ENCODE measurements around the gene GPX1. TPM values are rescaled to one million over a fixed set of nuclear protein-coding genes. Genes with fewer than 3 reads are reported as not detected.
A peak's percentile ranks its signal among the peaks of the same experiment; 100 is the strongest.

The GPX1 gene
- total and polyA plus RNA-seq, 10 of the 15 experiments (the other 5 are each of a cell fraction or from before 2014, with no cell fraction given), result 32.0 to 1,121 (median 400) TPM

GRCh38 chr3:49343163-49343562 is 15.0 kb downstream of the GPX1 start:
- no peak overlapping the region for H3K9ac ChIP-seq (ENCODE audit: control insufficient read depth, insufficient read depth, low read length)
- peaks cover 30% of the 10 kb centered on the region for H3K79me2 ChIP-seq (ENCODE audit: control insufficient read depth, insufficient read depth, low read length)
- no peak for FAIRE-seq
- H4K20me1 ChIP-seq (ENCODE audit: control insufficient read depth, insufficient read depth), result no peaks in the 10 kb centered on the region
- H3K9me3 ChIP-seq (replicated peaks; ENCODE audit: control insufficient read depth, insufficient read depth, low read length), result no peaks in the 10 kb centered on the region
- H3K27me3 ChIP-seq (replicated peaks in 1 of 2; ENCODE audit: control insufficient read depth in 2 of 2, insufficient read depth in 2 of 2, low read length in 1 of 2), result no peaks in the 10 kb centered on the region
- DNase-seq (ENCODE audit: low read depth, low spot score), result no peak
- BruUV-seq (replicated peaks), result no TSS peak
- no peak overlapping the region for H3K4me3 ChIP-seq
- intact Hi-C loops (cut with micrococcal nuclease; ENCODE audit: unreplicated experiment) (loop anchor here (10.0 kb wide), 1 partner anchor 318 kb away; the partner anchor contains the start of genes IMPDH2 and NDUFAF3), in situ Hi-C loops (cut with MboI) (no loop called here)
- TF ChIP-seq ATF3 (IDR thresholded peaks at IDR 0.05; ENCODE audit: borderline replicate concordance, extremely low read depth, low read depth, low read length) (no peak), MEF2A (IDR thresholded peaks at IDR 0.05; ENCODE audit: insufficient read depth, low read depth, low read length) (peak; percentile 44; the same call in 1 of the 2 replicates), ZNF384 (IDR thresholded peaks at IDR 0.05; ENCODE audit: borderline replicate concordance, low read depth, low read length) (peak; percentile 64; the same call in 1 of the 2 replicates), NBN (IDR thresholded peaks at IDR 0.05) (peak; percentile 66), SRF (IDR thresholded peaks at IDR 0.05; ENCODE audit: low read depth in 2 of 2, low read length in 2 of 2) (peak in 1 of 2 experiments; percentile 72; a peak in 1 of 4 replicates), RUNX3 (IDR thresholded peaks at IDR 0.05; ENCODE audit: low read length) (0 out of 2 replicates have a peak, but pooled peaks have one; percentile 16)
- ChIA-PET SMC1A (ENCODE audit: uncharacterized antibody, unreplicated experiment) (interaction anchor here (0.6 to 2.9 kb wide), 10 partner anchors 14 to 1117 kb away, joined by 3 to 12 read pairs (median 4); no protein-coding TSS in a partner anchor), POLR2A (interaction anchor here (0.6 to 4.2 kb wide), 10 partner anchors 9 to 249 kb away, joined by 3 to 27 read pairs (median 4); partner anchors contain the start of genes GPX1, NICN1, QARS1 and QRICH1), RAD21 (ENCODE audit: unreplicated experiment) (interaction anchor here (0.7 to 1.0 kb wide), 4 partner anchors 16 to 106 kb away, joined by 3 to 6 read pairs (median 3); no protein-coding TSS in a partner anchor), CTCF (interaction anchor here (0.8 to 2.5 kb wide), 6 partner anchors 9 to 223 kb away, joined by 3 to 10 read pairs (median 6); partner anchors contain the start of gene USP19)
- 10% methylated on average over 3 of the region's 3 CpGs for WGBS (ENCODE audit: insufficient coverage, insufficient replicate concordance, low lambda C conversion rate, missing lambda C conversion rate)
- no peak overlapping the region; the same call in 1 of the 2 replicates for H2AFZ ChIP-seq (ENCODE audit: control insufficient read depth, low read depth, low read length)
- H3K4me1 ChIP-seq (ENCODE audit: control insufficient read depth, insufficient read depth, low read length), result peaks cover 53% of the 10 kb centered on the region
- ATAC-seq, result no peak
- H3K36me3 ChIP-seq (ENCODE audit: control insufficient read depth in 2 of 2, insufficient read depth in 2 of 2, low read length in 1 of 2), result no peaks in the 10 kb centered on the region
- H3K27ac ChIP-seq (ENCODE audit: control insufficient read depth, insufficient read depth), result peak overlapping the region; percentile 89
- 0 out of 2 replicates have a peak overlapping the region, but pooled peaks have one; percentile 3 for H3K4me2 ChIP-seq (ENCODE audit: control insufficient read depth, insufficient read depth)

Data from GM12878 (cell line).